ENCODE results near the gene LRRTM3. TPM values are rescaled to one million over a fixed set of nuclear protein-coding genes. Genes with fewer than 3 reads are reported as not detected.

The LRRTM3 gene
- total RNA-seq = not detected in 2 replicates

DNA sequence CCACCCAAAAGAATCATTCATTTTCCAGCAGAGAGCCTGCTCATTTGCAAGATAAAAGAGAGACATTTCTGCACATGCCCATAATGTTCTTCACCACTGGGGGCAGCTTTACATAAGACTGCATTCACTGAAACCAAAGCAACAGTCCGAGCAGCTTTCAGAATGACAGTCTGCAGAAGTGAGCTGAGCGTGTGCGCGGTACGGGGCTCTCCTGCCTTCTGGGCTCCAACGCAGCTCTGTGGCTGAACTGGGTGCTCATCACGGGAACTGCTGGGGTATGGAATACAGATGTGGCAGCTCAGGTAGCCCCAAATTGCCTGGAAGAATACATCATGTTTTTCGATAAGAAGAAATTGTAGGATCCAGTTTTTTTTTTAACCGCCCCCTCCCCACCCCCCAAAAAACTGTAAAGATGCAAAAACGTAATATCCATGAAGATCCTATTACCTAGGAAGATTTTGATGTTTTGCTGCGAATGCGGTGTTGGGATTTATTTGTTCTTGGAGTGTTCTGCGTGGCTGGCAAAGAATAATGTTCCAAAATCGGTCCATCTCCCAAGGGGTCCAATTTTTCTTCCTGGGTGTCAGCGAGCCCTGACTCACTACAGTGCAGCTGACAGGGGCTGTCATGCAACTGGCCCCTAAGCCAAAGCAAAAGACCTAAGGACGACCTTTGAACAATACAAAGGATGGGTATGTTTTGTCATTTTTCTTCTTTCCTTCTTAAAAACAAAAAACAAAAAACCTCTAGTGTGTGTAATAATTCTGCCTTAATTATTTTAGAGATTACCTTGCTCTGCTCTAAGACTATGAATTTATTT lies at the start of gene LRRTM3:
Gene LRRTM3 (plus strand): TSS at position 141 of the 820 bp plus-strand sequence.
- intact Hi-C loops (cut with micrococcal nuclease) = no loop called here

- intact Hi-C loops (cut with micrococcal nuclease) = no loop called here
Observed at GRCh38 chr10:66877361-66877760, 48.5 kb upstream of the LRRTM3 start.

DNA sequence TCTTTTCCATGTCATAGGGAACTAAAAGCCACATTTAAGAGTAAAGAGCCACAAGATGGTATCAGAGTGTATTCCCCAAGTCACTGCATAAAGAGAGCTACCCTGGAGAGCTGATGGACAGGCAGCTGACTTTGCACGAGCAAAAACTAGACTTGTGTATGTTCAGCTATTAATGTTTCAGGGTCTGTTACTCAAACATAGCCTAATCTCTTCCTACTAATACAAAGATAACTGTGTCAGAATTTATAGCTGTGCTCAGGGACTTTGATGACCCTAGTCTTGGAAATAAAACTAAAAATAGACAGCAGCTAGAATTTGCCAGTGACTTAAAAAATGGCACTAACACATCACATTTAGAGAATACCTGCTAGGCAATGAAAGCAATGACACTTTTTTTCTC lies 45.5 kb upstream of the LRRTM3 start:
- intact Hi-C loops (cut with micrococcal nuclease) = no loop called here

DNA sequence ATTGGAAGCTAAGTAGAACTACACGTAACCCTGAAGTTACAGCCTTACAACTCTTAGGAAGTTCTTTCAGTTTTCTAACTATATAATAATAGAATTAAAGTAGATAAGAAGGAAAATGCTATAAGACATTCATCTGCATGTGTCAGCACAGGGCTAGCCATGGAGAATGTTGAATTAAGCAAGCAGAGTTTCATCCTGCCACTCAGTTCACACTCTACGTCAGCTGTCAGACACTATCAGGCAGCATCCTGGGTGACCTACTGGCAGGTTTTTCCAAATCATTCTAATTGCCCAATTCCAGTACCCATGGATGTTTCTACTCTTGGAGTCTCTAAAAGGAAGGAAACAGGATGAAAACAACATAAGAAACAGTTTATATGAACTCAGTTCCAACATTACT lies 45.0 kb upstream of the LRRTM3 start:
- intact Hi-C loops (cut with micrococcal nuclease) = no loop called here

DNA sequence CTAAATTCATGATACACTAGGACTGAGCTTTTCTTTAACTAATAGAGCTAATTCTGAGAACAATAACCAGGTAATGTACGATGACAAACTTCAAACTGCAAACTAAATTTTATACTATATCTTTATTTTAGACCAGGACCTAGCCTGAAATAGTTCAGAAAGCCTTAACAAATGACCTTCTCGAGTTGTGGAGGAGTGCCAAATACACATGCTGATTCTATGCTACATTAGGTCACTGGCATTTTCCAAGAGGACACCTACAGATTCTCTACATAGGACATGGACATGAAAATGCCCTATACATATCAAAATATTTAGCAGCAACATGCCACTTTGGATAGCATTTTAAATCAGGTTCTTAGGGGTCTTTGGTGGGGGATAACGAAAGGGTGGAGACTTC lies 44.0 kb upstream of the LRRTM3 start:
- intact Hi-C loops (cut with micrococcal nuclease) = no loop called here

GRCh38 chr10:66882271-66882670 lies 43.6 kb upstream of the LRRTM3 start:
- intact Hi-C loops (cut with micrococcal nuclease) = no loop called here

DNA sequence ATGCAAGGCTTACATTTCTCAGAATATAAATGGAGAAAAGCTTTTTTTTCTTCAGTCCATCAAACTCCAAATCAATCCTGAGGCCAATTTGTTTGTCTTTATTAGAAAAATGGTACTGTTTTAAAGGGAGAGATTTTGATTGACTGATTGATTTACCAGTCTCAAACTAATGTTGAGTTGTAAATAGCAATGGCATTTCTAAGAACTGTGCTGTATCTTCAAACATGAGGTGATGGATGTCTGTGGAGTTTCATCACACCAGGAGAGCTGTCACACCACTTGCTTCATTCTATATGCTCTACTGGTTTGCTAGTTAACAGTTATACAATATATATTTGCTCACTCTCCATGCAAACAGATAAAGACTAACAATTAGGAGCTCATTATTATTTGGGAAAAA lies 39.0 kb upstream of the LRRTM3 start:
- intact Hi-C loops (cut with micrococcal nuclease) = no loop called here

DNA sequence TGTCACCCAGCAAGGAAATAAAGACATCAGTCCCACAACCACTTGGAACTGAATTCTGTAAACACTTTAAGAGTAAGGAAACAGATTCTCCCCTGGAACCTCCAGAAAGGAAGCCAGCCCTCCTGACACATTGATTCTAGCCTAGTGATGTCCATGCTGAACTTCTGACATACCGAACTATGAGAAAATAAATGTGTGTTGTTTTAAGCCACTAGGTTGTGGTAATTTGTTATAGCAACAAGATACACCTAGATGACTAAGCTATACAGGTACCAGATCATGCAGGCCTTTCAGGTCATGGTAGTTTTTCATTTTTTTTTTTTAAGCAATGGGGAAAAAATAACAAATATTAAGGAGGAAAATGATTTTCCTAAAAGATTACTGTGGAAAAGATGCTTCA lies 37.6 kb upstream of the LRRTM3 start:
- intact Hi-C loops (cut with micrococcal nuclease) = no loop called here

- intact Hi-C loops (cut with micrococcal nuclease) = no loop called here
Observed at GRCh38 chr10:66892871-66893270, 33.0 kb upstream of the LRRTM3 start.

- intact Hi-C loops (cut with micrococcal nuclease) = no loop called here
Observed at GRCh38 chr10:66910671-66911070, 15.2 kb upstream of the LRRTM3 start.

DNA sequence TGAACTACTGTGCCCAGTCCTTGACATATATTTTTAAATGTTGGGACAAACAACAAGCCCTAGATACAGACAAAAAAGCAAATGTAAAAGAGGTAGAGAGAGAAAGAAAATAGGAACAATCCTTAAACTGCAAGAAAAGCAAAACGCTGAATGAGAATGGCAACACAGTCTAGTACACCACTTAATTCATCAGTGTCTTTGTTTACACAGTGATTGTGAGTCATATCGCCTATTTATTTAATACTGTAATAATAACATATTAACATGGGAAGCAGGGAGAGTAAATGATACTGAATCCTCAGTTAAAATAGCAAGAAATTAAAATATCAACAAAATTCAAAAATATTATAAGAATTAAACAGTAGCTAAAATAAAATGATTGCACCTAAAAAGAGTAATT lies 9.8 kb upstream of the LRRTM3 start:
- intact Hi-C loops (cut with micrococcal nuclease) = no loop called here

DNA sequence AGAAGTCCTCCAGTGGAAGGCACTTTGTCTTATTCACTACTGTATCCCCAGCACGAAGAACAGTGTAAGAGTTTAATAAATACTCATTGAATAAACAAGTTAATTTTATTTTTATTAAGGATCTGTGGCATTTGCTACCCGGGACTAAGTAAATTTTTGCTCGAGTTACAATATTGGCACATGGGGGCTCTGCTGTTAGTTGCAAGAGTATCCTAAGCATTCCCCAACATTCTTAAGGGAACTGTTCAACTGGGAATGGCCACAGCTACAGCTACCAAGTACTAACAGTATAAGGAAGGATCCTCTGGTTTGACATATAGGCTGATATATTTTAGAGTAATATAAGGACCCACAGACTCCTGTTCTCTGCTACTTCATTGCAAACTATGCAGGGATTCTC lies 8.7 kb upstream of the LRRTM3 start:
- intact Hi-C loops (cut with micrococcal nuclease) = no loop called here

DNA sequence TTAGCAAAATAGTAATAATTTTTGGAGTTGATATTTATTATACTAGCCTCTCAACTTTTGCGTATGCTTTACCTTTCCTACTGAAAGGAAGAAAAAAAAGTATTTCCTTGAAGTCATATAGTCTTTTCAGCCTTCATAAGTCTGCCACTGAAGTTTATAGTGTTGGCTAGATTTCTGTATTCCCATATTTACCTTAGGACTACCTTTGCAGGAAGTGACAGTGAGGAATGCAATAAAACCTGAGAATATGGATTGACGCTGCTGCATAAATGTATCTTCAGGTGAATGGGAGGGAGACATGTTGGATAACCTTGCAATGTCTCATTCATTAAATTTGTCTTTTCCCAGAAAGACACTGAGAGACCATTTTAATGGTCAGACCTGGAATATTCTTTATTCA lies 6.6 kb upstream of the LRRTM3 start:
- intact Hi-C loops (cut with micrococcal nuclease) = no loop called here

DNA sequence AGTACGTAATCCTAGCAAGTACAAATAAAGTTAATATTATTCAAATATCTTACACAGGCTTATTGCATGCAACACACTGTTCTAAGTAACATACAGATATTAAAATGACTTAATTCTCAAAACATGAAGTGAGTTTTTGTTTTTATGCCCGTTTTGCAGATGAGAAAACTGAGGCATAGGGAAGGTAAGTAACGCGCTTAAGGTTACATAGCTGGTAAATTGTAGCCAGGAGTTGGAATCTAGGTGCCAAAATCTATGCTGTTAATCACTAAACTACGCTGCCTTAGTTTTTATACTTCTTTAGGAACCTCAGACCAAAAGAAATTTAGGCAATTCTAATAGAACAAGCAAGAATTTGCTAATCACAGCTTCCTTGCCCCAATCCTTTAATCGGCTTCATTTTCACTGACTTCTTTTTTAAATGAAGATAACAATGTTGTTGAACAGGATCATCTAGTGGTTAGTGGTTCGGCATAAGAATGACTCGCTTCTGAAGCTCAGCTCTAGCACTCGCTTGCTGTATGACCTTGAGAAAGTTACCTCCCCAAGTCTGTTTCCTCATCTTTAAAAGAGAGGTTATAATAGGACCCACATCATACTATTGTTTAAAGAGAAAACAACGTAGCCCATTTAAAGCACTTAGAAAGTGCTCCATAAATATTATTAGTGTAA lies 1.0 kb upstream of the LRRTM3 start:
- intact Hi-C loops (cut with micrococcal nuclease) = no loop called here

DNA sequence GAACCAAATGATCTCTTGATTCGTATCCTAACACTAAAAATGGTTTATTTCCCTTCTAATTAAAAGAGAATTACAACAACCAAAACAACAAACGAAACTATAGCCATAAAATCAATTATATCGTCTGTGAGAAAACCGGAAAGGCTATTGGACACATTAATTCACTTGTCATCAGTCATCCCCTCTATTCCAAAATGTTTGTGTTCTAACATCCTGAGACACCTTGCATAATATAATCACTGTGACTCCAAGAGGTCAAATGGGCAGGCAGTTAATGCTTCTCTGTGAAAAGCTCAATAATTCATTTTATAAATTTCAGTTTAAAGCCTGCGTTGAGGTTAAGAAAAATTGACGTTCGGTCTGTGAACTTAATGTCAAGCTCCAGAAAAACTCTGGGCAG lies 463 bp upstream of the LRRTM3 start:
- intact Hi-C loops (cut with micrococcal nuclease) = no loop called here

DNA sequence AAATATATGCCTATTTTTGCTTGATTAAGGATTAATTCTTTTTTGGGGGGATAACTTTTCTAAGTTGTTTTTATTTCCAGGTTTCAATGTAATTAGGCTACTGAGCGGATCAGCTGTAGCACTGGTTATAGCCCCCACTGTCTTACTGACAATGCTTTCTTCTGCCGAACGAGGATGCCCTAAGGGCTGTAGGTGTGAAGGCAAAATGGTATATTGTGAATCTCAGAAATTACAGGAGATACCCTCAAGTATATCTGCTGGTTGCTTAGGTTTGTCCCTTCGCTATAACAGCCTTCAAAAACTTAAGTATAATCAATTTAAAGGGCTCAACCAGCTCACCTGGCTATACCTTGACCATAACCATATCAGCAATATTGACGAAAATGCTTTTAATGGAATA lies 1.0 kb downstream of the LRRTM3 start:
- intact Hi-C loops (cut with micrococcal nuclease) = no loop called here

DNA sequence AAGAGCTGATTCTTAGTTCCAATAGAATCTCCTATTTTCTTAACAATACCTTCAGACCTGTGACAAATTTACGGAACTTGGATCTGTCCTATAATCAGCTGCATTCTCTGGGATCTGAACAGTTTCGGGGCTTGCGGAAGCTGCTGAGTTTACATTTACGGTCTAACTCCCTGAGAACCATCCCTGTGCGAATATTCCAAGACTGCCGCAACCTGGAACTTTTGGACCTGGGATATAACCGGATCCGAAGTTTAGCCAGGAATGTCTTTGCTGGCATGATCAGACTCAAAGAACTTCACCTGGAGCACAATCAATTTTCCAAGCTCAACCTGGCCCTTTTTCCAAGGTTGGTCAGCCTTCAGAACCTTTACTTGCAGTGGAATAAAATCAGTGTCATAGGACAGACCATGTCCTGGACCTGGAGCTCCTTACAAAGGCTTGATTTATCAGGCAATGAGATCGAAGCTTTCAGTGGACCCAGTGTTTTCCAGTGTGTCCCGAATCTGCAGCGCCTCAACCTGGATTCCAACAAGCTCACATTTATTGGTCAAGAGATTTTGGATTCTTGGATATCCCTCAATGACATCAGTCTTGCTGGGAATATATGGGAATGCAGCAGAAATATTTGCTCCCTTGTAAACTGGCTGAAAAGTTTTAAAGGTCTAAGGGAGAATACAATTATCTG lies 1.6 kb downstream of the LRRTM3 start:
- intact Hi-C loops (cut with micrococcal nuclease) = no loop called here

- intact Hi-C loops (cut with micrococcal nuclease) = no loop called here
Observed at GRCh38 chr10:66927971-66928770, 2.3 kb downstream of the LRRTM3 start.

DNA sequence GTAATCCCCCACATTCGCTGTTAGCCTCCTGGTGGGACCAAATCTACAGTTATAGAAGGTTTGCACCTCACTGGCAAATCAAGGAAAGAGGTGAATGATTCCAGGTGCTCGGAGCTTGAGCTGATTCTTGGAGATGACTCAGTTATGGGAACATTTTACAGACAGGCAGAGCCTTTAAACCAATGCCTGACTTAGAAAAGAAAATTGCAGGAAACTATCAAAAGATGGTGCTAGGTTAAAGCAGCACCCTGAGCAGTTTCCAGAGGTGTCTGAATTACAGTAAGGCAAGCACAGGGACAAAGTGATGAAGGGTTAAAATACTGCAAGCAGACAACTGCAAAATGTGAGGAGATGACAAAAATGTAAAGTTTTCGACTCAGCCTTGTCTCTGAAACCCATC lies 2.9 kb downstream of the LRRTM3 start:
- intact Hi-C loops (cut with micrococcal nuclease) = no loop called here

DNA sequence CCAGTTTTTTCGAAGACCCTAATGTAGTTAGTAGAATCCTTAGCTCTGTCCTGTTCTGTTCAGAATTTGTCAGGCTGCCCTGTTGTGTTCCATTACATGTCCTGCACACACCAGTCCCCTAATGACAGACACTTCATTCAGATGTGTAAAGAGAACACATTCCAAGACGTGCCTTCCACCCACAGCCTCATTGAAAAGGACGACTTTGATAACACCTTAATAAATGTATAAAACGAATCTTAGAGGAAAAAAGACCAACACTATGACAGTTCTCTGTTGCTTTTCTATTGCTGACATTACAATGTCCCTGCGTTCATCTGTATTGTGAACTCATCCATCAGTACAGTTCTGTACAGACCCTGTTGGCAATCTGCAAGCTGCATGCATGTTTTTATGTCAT lies 3.5 kb downstream of the LRRTM3 start:
- intact Hi-C loops (cut with micrococcal nuclease) = no loop called here

DNA sequence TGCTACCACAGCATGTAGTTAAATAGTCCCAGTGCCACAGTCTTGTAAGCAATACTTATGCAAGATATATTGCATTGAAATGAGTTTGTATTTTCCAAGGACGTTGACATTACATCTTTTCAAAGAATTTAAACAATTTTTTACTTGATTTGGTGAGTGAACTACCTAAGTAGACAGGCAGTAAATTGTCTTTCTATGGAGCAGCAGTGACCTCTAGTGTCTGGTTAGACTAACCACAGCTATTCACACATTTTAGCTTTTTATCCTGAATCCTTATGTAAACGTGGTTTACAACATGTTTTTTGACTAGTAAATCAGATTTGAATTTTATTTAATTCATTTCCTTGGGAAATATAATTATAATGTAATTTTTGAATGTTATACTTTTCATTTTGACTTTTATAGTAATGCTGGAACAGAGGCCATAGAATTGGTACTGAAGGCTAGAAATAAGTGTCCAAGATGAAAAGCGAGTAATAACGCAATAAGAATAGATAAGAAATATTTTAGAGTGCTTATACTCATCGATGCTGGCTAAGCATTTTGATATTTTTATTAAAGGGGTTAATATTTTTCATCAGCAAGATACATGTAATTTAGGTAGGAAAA lies 5.6 kb downstream of the LRRTM3 start:
- intact Hi-C loops (cut with micrococcal nuclease) = loop anchor here (5.0 to 10.0 kb wide), 3 partner anchors 373 to 846 kb away; no protein-coding TSS in a partner anchor

All from T-helper 2 cell treated with Interferon-gamma antibody and Interleukin-4, amounts not matched to agents 100 ng/mL and 5 ng/mL, for 36 hours (primary cell).